ENCODE measurements around the gene C22orf42. TPM values are rescaled to one million over a fixed set of nuclear protein-coding genes. Genes with fewer than 3 reads are reported as not detected.
"Not testable (repeated sequence)": the region's sequence is repeated elsewhere in the genome, so short reads cannot be mapped to it uniquely, and the experiment has no call there.

Gene C22orf42
- total RNA-seq, 3 donors from 2014 or later (not counting 1 experiment from before 2014, with no cell fraction given) = not detected

- H3K4me3 ChIP-seq (ENCODE audit: low read length); H3K4me1 ChIP-seq (ENCODE audit: control insufficient read depth, insufficient read depth, low read length); H3K27ac Mint-ChIP-seq; H3K9me3 ChIP-seq (ENCODE audit: control insufficient read depth, insufficient read depth, low read length); DNase-seq; H3K4me3 Mint-ChIP-seq; H3K4me1 Mint-ChIP-seq; H3K27me3 ChIP-seq (ENCODE audit: control insufficient read depth, insufficient read depth, low read length); ATAC-seq; H3K36me3 Mint-ChIP-seq; H3K27ac ChIP-seq (ENCODE audit: low read length); H3K9me3 Mint-ChIP-seq; intact Hi-C loops (cut with micrococcal nuclease); H3K36me3 ChIP-seq (ENCODE audit: control insufficient read depth, insufficient read depth, low read length): not testable (repeated sequence)
- peaks cover 23 to 33% of the 10 kb centered on the region in 2 donors for H3K27me3 Mint-ChIP-seq (ENCODE audit: low read depth in 2 of 2)
- WGBS (ENCODE audit: insufficient coverage) = 85% methylated on average over 2 of the region's 3 CpGs
These were observed 36.8 kb upstream of the C22orf42 start for GRCh38 chr22:32195900-32196299.

- ATAC-seq; intact Hi-C loops (cut with micrococcal nuclease); H3K36me3 Mint-ChIP-seq; H3K27ac Mint-ChIP-seq; H3K36me3 ChIP-seq (ENCODE audit: control insufficient read depth, insufficient read depth, low read length); H3K27ac ChIP-seq (ENCODE audit: low read length); H3K4me1 ChIP-seq (ENCODE audit: control insufficient read depth, insufficient read depth, low read length); H3K9me3 ChIP-seq (ENCODE audit: control insufficient read depth, insufficient read depth, low read length); H3K9me3 Mint-ChIP-seq; H3K27me3 ChIP-seq (ENCODE audit: control insufficient read depth, insufficient read depth, low read length); H3K4me1 Mint-ChIP-seq; DNase-seq; H3K4me3 Mint-ChIP-seq; H3K4me3 ChIP-seq (ENCODE audit: low read length): not testable (repeated sequence)
- WGBS (ENCODE audit: insufficient coverage) = 84% methylated on average over 8 of the region's 9 CpGs
- H3K27me3 Mint-ChIP-seq (ENCODE audit: low read depth in 2 of 2) = peaks cover 13 to 27% of the 10 kb centered on the region in 2 donors
These were observed 34.2 kb upstream of the C22orf42 start for GRCh38 chr22:32193346-32193745.

GRCh38 chr22:32191021-32191420 lies 31.9 kb upstream of the C22orf42 start:
- DNase-seq; H3K4me3 ChIP-seq (ENCODE audit: low read length); H3K36me3 ChIP-seq (ENCODE audit: control insufficient read depth, insufficient read depth, low read length); H3K4me3 Mint-ChIP-seq; H3K36me3 Mint-ChIP-seq; ATAC-seq; H3K4me1 ChIP-seq (ENCODE audit: control insufficient read depth, insufficient read depth, low read length); H3K27ac Mint-ChIP-seq; H3K4me1 Mint-ChIP-seq; H3K27me3 ChIP-seq (ENCODE audit: control insufficient read depth, insufficient read depth, low read length); H3K9me3 Mint-ChIP-seq; intact Hi-C loops (cut with micrococcal nuclease); H3K27ac ChIP-seq (ENCODE audit: low read length); H3K9me3 ChIP-seq (ENCODE audit: control insufficient read depth, insufficient read depth, low read length): not testable (repeated sequence)
- WGBS (ENCODE audit: insufficient coverage) = 86% methylated on average over 15 of the region's 15 CpGs
- peaks cover 9 to 31% of the 10 kb centered on the region in 2 donors for H3K27me3 Mint-ChIP-seq (ENCODE audit: low read depth in 2 of 2)

- Mint-ChIP-seq H3K4me1 (no peaks in the 10 kb centered on the region), H3K27ac (no peak overlapping the region), H3K9me3 (no peaks in the 10 kb centered on the region), H3K36me3 (no peaks in the 10 kb centered on the region), H3K27me3 (ENCODE audit: low read depth in 2 of 2) (peaks cover 0 to 12% of the 10 kb centered on the region in 2 donors), H3K4me3 (no peak overlapping the region)
- TF ChIP-seq CTCF (IDR thresholded peaks at IDR 0.05) = no peak
- Histone ChIP-seq H3K4me3 (ENCODE audit: low read length) (no peak overlapping the region), H3K36me3 (ENCODE audit: control insufficient read depth, insufficient read depth, low read length) (no peaks in the 10 kb centered on the region), H3K27me3 (ENCODE audit: control insufficient read depth, insufficient read depth, low read length) (no peaks in the 10 kb centered on the region), H3K27ac (ENCODE audit: low read length) (no peak overlapping the region), H3K4me1 (ENCODE audit: control insufficient read depth, insufficient read depth, low read length) (no peaks in the 10 kb centered on the region), H3K9me3 (ENCODE audit: control insufficient read depth, insufficient read depth, low read length) (no peaks in the 10 kb centered on the region)
- DNase-seq (no peak), ATAC-seq (no peak)
- 94% methylated on average over 3 of the region's 3 CpGs for WGBS (ENCODE audit: insufficient coverage)
- intact Hi-C loops (cut with micrococcal nuclease) = no loop called here
These were observed 26.7 kb upstream of the C22orf42 start for GRCh38 chr22:32185821-32186220.

GRCh38 chr22:32183625-32184024 lies 24.5 kb upstream of the C22orf42 start:
- no peak for TF ChIP-seq CTCF (IDR thresholded peaks at IDR 0.05)
- H3K27me3 Mint-ChIP-seq (ENCODE audit: low read depth in 2 of 2) = peaks cover 4 to 11% of the 10 kb centered on the region in 2 donors
- H3K4me3 Mint-ChIP-seq = no peak overlapping the region
- intact Hi-C loops (cut with micrococcal nuclease) = no loop called here
- no peak overlapping the region for H3K27ac Mint-ChIP-seq
- no peaks in the 10 kb centered on the region for H3K36me3 ChIP-seq (ENCODE audit: control insufficient read depth, insufficient read depth, low read length)
- DNase-seq (no peak), ATAC-seq (no peak)
- H3K36me3 Mint-ChIP-seq = no peaks in the 10 kb centered on the region
- H3K4me1 Mint-ChIP-seq = no peaks in the 10 kb centered on the region
- H3K4me3 ChIP-seq (ENCODE audit: low read length) = no peak overlapping the region
- no peaks in the 10 kb centered on the region for H3K4me1 ChIP-seq (ENCODE audit: control insufficient read depth, insufficient read depth, low read length)
- H3K9me3 ChIP-seq (ENCODE audit: control insufficient read depth, insufficient read depth, low read length) = no peaks in the 10 kb centered on the region
- WGBS (ENCODE audit: insufficient coverage) = 68% methylated on average over 2 of the region's 3 CpGs
- H3K9me3 Mint-ChIP-seq = no peaks in the 10 kb centered on the region
- H3K27ac ChIP-seq (ENCODE audit: low read length) = no peak overlapping the region
- H3K27me3 ChIP-seq (ENCODE audit: control insufficient read depth, insufficient read depth, low read length) = no peaks in the 10 kb centered on the region

Data from natural killer cell (primary cell).